Stimulated activated CD4-positive, alpha-beta T cell treated with anti-CD3 and anti-CD28 coated beads, Interleukin-2, amount 100 ng/mL, for 48 hours (primary cell): ENCODE data around the gene REC8.
"Not testable (repeated sequence)": the region's sequence is repeated elsewhere in the genome, so short reads cannot be mapped to it uniquely, and the experiment has no call there.

ENCODE experiments used
- DNase-seq, 2 donors: peaks; one replicate each; pipeline ENCODE4 v3.0.0-alpha.2; 2020

The REC8 gene

DNA sequence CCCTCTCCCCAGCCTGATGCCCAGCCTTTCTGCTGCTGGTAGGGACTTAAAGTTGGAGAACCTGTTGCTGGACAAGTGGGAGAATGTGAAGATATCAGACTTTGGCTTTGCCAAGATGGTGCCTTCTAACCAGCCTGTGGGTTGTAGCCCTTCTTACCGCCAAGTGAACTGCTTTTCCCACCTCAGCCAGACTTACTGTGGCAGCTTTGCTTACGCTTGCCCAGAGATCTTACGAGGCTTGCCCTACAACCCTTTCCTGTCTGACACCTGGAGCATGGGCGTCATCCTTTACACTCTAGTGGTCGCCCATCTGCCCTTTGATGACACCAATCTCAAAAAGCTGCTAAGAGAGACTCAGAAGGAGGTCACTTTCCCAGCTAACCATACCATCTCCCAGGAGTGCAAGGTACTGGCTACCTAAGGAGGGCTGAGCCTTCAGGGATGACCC lies 35.2 kb downstream of the REC8 start:
- no peak for DNase-seq

- no peak for DNase-seq
These were observed 35.7 kb downstream of the REC8 start for GRCh38 chr14:24207625-24208024.

- DNase-seq, result no peak
These were observed 39.4 kb downstream of the REC8 start for GRCh38 chr14:24211311-24211710.

DNA sequence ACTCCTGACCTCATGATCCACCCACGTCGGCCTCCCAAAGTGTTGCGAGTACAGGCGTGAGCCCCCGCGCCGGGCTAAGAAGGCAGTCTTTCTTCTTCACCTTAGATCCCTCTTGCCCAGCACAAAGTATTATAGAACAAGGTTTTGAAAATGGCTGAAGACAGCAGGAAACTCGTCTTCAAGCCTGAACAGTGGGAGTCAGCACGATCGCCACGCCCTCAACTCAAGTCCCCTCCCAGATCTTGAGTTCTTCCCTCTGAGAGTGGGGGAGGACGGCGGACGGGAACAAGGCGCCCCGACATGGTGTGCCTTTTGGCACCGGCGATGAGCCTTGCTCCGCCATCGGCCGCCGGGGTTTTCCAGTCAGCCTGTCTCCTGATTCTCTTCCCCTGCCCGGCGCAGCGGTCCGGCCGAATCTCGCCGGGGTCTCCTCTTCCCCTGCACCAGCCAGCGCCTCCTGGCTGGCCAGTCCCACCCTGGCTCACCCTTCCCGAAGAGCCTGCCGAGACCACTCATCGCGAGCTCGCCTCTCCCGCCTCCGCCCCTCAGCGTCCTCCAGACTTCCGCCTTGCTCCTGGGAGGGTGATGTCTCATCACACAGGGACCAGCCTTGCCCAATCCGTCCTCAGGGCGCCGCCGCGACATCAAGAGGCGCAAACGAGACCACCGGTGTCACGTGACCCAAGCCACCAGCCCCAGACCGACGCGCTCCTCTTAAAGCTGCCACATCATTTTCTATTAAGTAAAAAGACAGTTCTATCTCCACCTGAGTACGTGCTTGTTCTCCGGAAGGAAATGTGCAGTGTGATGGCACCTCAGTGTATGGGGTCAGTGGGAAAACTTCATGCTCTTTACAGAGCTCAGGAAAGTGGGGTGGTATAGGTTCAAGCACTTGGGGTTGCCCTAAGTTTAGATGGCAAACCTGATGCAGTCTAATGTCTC lies 41.3 kb downstream of the REC8 start, which contains the start of gene CHMP4A:
Gene CHMP4A (minus strand): TSS at position 565 of the 942 bp plus-strand sequence. CDS start 49 bp downstream, at position 516.
- DNase-seq, result peak; percentile 91 to 93

DNA sequence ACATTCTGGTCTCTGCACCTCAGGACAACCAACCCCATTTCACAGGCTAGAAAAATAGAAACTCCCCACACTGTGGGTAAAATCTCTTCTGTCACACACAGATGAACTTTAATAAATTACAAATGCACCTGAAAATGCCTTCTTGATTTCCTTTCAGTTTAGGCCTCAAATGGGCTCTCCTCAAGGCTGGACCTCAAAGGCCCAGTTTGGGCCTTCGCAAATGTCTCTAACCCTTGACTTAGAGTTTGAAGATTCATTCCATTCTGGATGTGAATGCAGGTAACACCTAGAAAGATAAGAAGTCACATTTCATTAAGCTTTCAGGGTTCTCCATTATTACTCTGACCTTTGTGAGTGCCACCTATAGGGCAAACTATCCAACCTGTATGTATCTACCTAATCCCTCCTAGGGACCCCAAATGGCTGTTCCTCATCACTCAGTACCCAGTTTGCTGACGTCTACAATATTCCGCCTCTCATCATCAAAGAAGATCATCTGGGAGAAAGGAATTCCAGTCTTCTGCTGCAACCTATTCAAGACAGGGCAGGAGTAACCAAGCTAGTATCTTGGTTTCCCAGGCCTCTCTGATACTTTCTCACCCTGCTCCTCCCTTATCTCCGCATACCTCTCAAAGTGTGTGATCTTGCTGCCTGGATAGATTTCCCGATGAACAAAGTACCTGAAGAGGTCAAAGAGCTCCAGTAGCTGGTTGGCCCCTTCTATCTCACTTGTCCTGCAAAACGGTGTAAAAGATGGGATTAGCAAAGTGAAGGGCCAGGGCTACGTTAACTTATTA lies 42.2 kb downstream of the REC8 start:
- DNase-seq, result no peak

DNA sequence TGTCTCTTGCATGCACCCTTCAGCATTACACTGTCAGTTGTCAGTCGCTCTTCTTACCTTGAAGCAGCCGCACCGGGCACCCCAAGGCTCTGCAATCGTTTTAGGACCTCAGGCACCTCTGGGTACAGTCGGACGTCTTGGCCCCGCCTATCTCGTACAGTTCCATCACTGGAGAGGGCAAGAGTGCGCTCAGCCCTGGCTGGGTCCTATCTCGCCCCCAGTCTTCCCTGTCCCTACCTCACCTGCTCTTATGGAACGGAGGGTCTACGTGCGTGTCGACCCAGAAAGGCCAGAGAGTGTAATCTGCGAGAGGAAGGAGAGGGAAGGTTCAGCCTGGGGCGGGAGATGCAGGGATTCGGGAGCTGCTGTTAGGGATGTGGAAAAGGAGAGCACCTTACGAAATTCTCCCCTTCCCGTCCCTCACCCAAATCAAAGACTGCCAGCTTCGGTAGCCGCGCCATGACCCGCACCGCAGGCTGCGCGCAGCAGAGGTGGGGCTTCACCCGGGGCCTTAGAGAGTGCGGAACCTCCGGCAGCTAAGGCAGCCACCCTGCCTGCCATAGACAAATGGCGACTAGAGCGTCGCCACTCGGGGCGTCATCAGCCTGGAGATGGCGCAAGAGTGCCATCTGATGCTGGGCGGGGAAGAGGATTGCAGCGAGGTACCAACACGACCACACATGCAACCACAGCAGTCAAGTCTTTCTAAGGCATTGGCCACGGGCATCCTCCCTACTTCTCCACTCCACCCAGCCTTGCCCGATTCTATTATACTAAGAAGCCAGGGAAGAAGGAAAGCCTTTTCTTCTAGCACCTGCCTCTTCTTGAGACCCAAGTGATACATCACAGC lies 43.8 kb downstream of the REC8 start, which contains the start of gene MDP1:
Gene MDP1 (minus strand): TSS at position 572 of the 850 bp plus-strand sequence. CDS start 111 bp downstream, at position 461.
- DNase-seq, result peak; percentile 69 to 75

DNA sequence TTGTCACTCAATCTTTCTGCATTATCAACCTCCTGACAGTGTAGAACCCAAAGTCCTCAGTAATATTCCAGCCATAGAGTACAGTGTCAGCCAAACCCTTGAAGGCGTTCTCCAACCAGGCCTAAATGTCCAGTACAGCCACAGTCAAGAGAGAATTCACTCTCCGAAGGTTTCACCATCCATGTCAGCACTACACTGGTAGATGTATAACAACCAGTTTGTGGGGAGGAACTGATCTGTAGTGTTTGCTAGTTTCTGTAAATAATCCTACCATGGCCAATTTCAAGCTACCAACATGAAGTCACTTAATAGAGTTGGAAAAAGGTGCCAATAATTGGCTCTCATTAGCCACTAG lies 44.4 kb downstream of the REC8 start:
- no peak for DNase-seq

- not testable (repeated sequence) for DNase-seq
These were observed 45.0 kb downstream of the REC8 start for GRCh38 chr14:24216876-24217275.

- no peak for DNase-seq
These were observed 47.2 kb downstream of the REC8 start for GRCh38 chr14:24219080-24219479.

- DNase-seq, result no peak
These were observed 47.6 kb downstream of the REC8 start for GRCh38 chr14:24219521-24219920.

DNA sequence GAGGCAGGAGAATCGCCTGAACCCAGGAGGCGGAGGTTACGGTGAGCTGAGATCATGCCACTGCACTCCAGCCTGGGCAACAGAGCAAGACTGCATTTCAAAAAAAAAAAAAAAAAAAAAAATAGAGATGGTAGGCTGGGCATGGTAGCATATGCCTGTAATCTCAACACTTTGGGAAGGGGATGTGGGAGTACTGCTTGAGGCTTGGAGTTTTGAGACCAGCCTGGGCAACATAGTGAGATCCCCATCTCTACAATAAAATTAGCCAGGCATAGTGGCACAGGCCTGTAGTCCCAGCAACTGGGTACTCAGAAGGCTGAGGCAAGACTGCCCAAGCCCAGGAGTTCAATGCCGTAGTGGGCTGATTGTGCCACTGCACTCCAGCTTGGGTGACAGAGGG lies 51.1 kb downstream of the REC8 start:
- DNase-seq, result not testable (repeated sequence)

DNA sequence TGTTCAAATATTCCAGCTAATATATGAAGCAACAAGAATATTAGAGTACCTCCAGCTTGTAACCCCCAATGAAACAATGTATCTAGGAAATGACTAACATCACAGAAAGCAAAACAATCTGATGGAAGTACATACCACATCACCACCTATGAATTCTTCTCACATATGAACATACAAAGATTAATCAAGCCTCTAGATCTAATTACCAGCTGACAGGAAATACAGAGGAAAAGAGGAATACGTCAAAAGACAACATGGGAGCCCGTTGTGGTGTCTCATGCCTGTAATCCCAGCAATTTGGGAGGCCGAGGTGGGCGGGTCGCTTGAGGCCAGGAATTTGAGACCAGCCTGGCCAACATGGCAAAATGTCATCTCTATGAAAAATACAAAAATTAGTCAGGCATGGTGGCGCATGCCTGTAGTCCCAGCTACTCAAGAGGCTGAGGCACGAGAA lies 52.8 kb downstream of the REC8 start:
- DNase-seq, result no peak

DNA sequence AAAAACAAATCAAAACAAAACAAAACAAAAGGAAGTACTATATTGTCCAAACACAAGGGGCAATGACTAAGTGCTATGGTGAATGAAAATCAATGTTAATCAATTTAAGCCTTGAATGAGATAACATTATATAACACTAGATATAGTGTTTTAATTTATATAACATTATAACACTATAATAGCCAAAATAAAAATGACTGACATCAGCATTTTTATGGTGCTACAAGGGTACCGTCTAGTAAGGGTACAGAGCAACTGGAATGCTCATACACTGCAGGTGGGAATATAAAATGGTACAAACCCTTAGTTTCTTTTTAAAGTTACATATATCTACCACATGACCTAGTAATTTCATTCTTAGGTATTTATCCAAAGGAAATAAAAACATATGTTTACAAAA lies 54.6 kb downstream of the REC8 start:
- no peak for DNase-seq

GRCh38 chr14:24228902-24229301 lies 57.0 kb downstream of the REC8 start:
- DNase-seq, result no peak
